Stimulated activated CD4-positive, alpha-beta T cell treated with anti-CD3 and anti-CD28 coated beads, Interleukin-2, amount 100 ng/mL, for 4 hours (primary cell): ENCODE data around the gene PCIF1.
"Not testable (repeated sequence)": the region's sequence is repeated elsewhere in the genome, so short reads cannot be mapped to it uniquely, and the experiment has no call there.

ENCODE experiments used
- DNase-seq: peaks from one replicate; pipeline ENCODE4 v3.0.0-alpha.2; 2020; ENCODE audit warnings: low read depth

Gene PCIF1

GRCh38 chr20:45994761-45995493 lies 60.4 kb downstream of the PCIF1 start:
- DNase-seq: no peak

- not testable (repeated sequence) for DNase-seq
These were observed 61.1 kb downstream of the PCIF1 start for GRCh38 chr20:45995495-45996097.

- no peak for DNase-seq
These were observed 62.7 kb downstream of the PCIF1 start for GRCh38 chr20:45997187-45997586.
